SK-N-MC (cell line): ENCODE measurements around the gene DLG2.

ENCODE experiments used
- EZH2 ChIP-seq: fragments of 200-600 bp; sonication (generic); IDR thresholded peaks from one replicate; pipeline ENCODE4 v1.6.1; 2017; ENCODE audit warnings: antibody characterized with exemption
- FOXP2 ChIP-seq: optimal IDR thresholded peaks from 2 replicates; pipeline ENCODE3; 2011; ENCODE audit warnings: mild to moderate bottlenecking, moderate library complexity; ENCODE audit not compliant: insufficient read depth; ENCODE audit errors: extremely low read length, control extremely low read depth
- POLR2AphosphoS5 ChIP-seq: IDR thresholded peaks from 2 replicates; pipeline ENCODE4 v1.6.1; 2012; ENCODE audit warnings: mild to moderate bottlenecking, low read depth, low read length, borderline replicate concordance

GRCh38 chr11:83924795-83925542, 1702.2 kb downstream of the DLG2 start:
- TF ChIP-seq EZH2 (no peak), POLR2AphosphoS5 (no peak), FOXP2 (no peak)
